Ishikawa (cell line): ENCODE measurements around the gene PKD2.

Experiments used
- CEBPB ChIP-seq: IDR thresholded peaks from 2 replicates; pipeline ENCODE4 v1.6.1; 2012
- CREB1 ChIP-seq: IDR thresholded peaks from 2 replicates; pipeline ENCODE4 v1.6.1; 2012; ENCODE audit warnings: low read depth
- EGR1 ChIP-seq: IDR thresholded peaks from 2 replicates; pipeline ENCODE4 v1.6.1; 2012
- EP300 ChIP-seq: IDR thresholded peaks from 2 replicates; pipeline ENCODE4 v1.6.1; 2012; ENCODE audit warnings: borderline replicate concordance
- FOXM1 ChIP-seq: IDR thresholded peaks from 2 replicates; pipeline ENCODE4 v1.6.1; 2012; ENCODE audit warnings: low read depth, borderline replicate concordance
- NFIC ChIP-seq: IDR thresholded peaks from 2 replicates; pipeline ENCODE4 v1.6.1; 2012
- RAD21 ChIP-seq: IDR thresholded peaks from 2 replicates; pipeline ENCODE4 v1.6.1; 2012; ENCODE audit warnings: low read depth
- TAF1 ChIP-seq: IDR thresholded peaks from 2 replicates; pipeline ENCODE4 v1.6.1; 2012; ENCODE audit warnings: low read depth, mild to moderate bottlenecking
- TEAD4 ChIP-seq: IDR thresholded peaks from 2 replicates; pipeline ENCODE4 v1.6.1; 2012
- YY1 ChIP-seq: IDR thresholded peaks from 2 replicates; pipeline ENCODE4 v1.6.1; 2012; ENCODE audit warnings: low read depth
- ZBTB7A ChIP-seq: IDR thresholded peaks from 2 replicates; pipeline ENCODE4 v1.6.1; 2012; ENCODE audit warnings: low read depth
- TF ChIP-seq, protein P1 (sequence below): IDR thresholded peaks from 2 replicates; pipeline ENCODE4 v1.6.1; 2012; ENCODE audit warnings: low read depth, mild to moderate bottlenecking
- TF ChIP-seq, protein P2 (sequence below): IDR thresholded peaks from 2 replicates; pipeline ENCODE4 v1.6.1; 2012
- TF ChIP-seq, protein P3 (sequence below): IDR thresholded peaks from 2 replicates; pipeline ENCODE4 v1.6.1; 2012

DNA sequence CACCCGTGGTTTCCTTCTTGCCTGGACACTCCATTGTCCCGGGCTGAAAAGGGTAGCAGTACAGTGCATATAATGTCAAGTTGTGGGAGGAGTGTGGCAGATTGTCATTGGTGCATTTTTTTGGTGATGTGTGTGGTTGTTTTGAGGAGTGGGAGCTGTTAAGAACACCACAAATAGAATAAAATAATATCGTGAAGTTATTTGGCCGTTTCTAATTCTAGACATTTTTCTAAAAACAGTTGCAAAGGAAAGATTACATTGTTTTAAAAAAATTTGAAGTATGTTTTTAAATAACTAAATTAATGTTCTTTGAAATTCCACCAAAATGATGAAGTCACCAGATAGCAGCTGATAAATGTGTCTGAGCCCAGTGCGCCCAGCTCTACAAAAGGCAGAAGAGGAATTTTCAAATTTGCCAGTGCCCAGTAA, 1.3 kb downstream of the PKD2 start:
- no peak for TF ChIP-seq CEBPB
- TF ChIP-seq ZBTB7A = no peak
- TF ChIP-seq, protein P1, sequence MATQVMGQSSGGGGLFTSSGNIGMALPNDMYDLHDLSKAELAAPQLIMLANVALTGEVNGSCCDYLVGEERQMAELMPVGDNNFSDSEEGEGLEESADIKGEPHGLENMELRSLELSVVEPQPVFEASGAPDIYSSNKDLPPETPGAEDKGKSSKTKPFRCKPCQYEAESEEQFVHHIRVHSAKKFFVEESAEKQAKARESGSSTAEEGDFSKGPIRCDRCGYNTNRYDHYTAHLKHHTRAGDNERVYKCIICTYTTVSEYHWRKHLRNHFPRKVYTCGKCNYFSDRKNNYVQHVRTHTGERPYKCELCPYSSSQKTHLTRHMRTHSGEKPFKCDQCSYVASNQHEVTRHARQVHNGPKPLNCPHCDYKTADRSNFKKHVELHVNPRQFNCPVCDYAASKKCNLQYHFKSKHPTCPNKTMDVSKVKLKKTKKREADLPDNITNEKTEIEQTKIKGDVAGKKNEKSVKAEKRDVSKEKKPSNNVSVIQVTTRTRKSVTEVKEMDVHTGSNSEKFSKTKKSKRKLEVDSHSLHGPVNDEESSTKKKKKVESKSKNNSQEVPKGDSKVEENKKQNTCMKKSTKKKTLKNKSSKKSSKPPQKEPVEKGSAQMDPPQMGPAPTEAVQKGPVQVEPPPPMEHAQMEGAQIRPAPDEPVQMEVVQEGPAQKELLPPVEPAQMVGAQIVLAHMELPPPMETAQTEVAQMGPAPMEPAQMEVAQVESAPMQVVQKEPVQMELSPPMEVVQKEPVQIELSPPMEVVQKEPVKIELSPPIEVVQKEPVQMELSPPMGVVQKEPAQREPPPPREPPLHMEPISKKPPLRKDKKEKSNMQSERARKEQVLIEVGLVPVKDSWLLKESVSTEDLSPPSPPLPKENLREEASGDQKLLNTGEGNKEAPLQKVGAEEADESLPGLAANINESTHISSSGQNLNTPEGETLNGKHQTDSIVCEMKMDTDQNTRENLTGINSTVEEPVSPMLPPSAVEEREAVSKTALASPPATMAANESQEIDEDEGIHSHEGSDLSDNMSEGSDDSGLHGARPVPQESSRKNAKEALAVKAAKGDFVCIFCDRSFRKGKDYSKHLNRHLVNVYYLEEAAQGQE = no peak
- no peak for TF ChIP-seq EP300
- no peak for TF ChIP-seq YY1
- TF ChIP-seq RAD21 = no peak
- TF ChIP-seq TEAD4 = no peak
- TF ChIP-seq FOXM1 = no peak
- TF ChIP-seq TAF1 = no peak
- no peak for TF ChIP-seq NFIC
- TF ChIP-seq, protein P2, sequence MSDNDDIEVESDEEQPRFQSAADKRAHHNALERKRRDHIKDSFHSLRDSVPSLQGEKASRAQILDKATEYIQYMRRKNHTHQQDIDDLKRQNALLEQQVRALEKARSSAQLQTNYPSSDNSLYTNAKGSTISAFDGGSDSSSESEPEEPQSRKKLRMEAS = no peak
- no peak for TF ChIP-seq EGR1
- TF ChIP-seq, protein P3, sequence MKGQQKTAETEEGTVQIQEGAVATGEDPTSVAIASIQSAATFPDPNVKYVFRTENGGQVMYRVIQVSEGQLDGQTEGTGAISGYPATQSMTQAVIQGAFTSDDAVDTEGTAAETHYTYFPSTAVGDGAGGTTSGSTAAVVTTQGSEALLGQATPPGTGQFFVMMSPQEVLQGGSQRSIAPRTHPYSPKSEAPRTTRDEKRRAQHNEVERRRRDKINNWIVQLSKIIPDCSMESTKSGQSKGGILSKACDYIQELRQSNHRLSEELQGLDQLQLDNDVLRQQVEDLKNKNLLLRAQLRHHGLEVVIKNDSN = no peak
- no peak for TF ChIP-seq CREB1
